ENCODE results near the gene NES. TPM values are rescaled to one million over a fixed set of nuclear protein-coding genes. Genes with fewer than 3 reads are reported as not detected.

The NES gene
- total RNA-seq, 1 experiment from 2014 or later: 56.3 TPM

DNA sequence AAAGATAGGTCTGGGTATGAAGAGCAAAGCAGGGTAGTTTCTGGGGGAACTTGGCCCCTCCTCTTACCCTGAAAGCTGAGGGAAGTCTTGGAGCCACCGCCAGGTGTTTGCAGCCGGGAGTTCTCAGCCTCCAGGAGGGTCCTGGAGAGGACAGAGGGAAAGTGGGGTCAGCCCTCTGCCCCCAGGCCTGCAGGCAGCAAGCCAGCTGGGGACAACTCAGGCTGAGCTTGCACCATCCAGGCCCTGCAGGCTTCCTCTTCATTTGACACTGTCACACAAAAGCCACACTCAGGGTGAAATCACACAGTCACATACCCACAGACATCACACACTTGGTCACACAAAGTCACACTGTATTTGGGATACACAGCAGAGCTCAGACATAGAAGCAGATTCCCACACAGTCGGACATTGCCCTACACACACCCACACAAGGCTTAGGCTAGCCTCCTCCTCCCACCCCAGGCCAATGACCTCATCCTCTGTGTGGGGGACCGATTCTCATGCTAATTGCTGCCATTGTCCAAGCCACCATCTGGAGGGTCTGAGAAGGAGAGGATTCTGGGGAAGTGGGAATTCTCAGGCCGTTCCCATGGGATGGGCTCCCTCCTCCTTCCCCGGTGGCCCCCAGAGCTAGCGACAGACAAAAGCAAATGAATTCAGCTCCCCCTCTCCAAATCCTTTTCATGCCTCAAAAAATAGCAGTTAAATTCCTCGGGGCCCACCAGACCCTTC, 3.7 kb downstream of the NES start:
- BruUV-seq (replicated peaks): no TSS peak
- ATAC-seq (no peak), DNase-seq (ENCODE audit: low read depth, low spot score) (no peak)
- no peak overlapping the region for H3K27ac ChIP-seq (ENCODE audit: low read length)
- H3K4me1 ChIP-seq (ENCODE audit: control insufficient read depth, insufficient read depth, low read length): peaks cover 23% of the 10 kb centered on the region
- ChIA-PET POLR2A (no interaction called here), CTCF (interaction anchor here (1.0 kb wide), 1 partner anchor 16 kb away, joined by 4 read pairs; no protein-coding TSS in a partner anchor)
- TF ChIP-seq, protein P1, sequence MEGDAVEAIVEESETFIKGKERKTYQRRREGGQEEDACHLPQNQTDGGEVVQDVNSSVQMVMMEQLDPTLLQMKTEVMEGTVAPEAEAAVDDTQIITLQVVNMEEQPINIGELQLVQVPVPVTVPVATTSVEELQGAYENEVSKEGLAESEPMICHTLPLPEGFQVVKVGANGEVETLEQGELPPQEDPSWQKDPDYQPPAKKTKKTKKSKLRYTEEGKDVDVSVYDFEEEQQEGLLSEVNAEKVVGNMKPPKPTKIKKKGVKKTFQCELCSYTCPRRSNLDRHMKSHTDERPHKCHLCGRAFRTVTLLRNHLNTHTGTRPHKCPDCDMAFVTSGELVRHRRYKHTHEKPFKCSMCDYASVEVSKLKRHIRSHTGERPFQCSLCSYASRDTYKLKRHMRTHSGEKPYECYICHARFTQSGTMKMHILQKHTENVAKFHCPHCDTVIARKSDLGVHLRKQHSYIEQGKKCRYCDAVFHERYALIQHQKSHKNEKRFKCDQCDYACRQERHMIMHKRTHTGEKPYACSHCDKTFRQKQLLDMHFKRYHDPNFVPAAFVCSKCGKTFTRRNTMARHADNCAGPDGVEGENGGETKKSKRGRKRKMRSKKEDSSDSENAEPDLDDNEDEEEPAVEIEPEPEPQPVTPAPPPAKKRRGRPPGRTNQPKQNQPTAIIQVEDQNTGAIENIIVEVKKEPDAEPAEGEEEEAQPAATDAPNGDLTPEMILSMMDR (IDR thresholded peaks at IDR 0.05): no peak
- TF ChIP-seq SIN3A (IDR thresholded peaks at IDR 0.05; ENCODE audit: borderline replicate concordance, insufficient read depth, low read depth, low read length) (no peak), TCF7L2 (IDR thresholded peaks at IDR 0.05; ENCODE audit: low read depth, low read length) (no peak), POLR2AphosphoS5 (IDR thresholded peaks at IDR 0.05; ENCODE audit: low read depth, low read length) (no peak)
- TF ChIP-seq, protein P2, sequence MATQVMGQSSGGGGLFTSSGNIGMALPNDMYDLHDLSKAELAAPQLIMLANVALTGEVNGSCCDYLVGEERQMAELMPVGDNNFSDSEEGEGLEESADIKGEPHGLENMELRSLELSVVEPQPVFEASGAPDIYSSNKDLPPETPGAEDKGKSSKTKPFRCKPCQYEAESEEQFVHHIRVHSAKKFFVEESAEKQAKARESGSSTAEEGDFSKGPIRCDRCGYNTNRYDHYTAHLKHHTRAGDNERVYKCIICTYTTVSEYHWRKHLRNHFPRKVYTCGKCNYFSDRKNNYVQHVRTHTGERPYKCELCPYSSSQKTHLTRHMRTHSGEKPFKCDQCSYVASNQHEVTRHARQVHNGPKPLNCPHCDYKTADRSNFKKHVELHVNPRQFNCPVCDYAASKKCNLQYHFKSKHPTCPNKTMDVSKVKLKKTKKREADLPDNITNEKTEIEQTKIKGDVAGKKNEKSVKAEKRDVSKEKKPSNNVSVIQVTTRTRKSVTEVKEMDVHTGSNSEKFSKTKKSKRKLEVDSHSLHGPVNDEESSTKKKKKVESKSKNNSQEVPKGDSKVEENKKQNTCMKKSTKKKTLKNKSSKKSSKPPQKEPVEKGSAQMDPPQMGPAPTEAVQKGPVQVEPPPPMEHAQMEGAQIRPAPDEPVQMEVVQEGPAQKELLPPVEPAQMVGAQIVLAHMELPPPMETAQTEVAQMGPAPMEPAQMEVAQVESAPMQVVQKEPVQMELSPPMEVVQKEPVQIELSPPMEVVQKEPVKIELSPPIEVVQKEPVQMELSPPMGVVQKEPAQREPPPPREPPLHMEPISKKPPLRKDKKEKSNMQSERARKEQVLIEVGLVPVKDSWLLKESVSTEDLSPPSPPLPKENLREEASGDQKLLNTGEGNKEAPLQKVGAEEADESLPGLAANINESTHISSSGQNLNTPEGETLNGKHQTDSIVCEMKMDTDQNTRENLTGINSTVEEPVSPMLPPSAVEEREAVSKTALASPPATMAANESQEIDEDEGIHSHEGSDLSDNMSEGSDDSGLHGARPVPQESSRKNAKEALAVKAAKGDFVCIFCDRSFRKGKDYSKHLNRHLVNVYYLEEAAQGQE (IDR thresholded peaks at IDR 0.05; ENCODE audit: insufficient read depth in 1 of 2, low read depth in 2 of 2, low read length in 1 of 2): no peak
- H3K9me3 ChIP-seq (ENCODE audit: control insufficient read depth, insufficient read depth, low read depth, low read length): no peaks in the 10 kb centered on the region
- intact Hi-C loops (cut with micrococcal nuclease; ENCODE audit: unreplicated experiment): no loop called here
- no peaks in the 10 kb centered on the region for H3K27me3 ChIP-seq (ENCODE audit: control insufficient read depth, insufficient read depth, low read length)
- in situ Hi-C loops (cut with HindIII; ENCODE audit: low pct_unique_long_range_greater_than_20kb, low sequenced_read_pairs): no loop called here
- no peaks in the 10 kb centered on the region for H3K36me3 ChIP-seq (ENCODE audit: control insufficient read depth, insufficient read depth, low read length)
- H3K4me3 ChIP-seq (ENCODE audit: low read depth in 2 of 2, low read length in 2 of 2): no peak overlapping the region

DNA sequence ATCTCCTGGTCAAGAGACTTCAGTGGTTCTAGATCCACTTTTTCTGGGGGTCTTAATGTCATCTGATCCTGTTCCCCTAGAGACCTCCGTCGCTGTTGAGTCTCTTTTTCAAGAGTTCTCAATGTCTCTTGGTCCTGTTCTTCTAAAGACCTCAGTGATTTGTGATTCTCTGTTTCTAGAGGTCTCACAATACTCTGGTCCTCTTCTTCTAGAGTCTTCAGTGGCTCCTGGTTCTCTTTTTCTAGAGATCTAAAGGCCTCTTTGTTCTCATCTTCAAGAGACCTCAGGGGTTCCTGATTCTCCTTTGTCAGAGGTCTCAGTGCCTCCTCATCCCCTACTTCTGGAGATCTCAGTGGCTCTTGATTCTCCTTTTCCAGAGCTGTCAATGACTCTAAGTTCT, 5.4 kb downstream of the NES start:
- no TSS peak for BruUV-seq (replicated peaks)
- CTCF ChIA-PET: no interaction called here
- intact Hi-C loops (cut with micrococcal nuclease; ENCODE audit: unreplicated experiment): no loop called here

More for the DNA sequence above, 5.4 kb downstream of the NES start:
- H3K27me3 ChIP-seq (ENCODE audit: control insufficient read depth, insufficient read depth, low read length): no peaks in the 10 kb centered on the region
- POLR2A ChIA-PET: no interaction called here
- H3K9me3 ChIP-seq (ENCODE audit: control insufficient read depth, insufficient read depth, low read depth, low read length): no peaks in the 10 kb centered on the region
- ATAC-seq (no peak), DNase-seq (ENCODE audit: low read depth, low spot score) (no peak)
- TF ChIP-seq, protein P2 (IDR thresholded peaks at IDR 0.05; ENCODE audit: insufficient read depth in 1 of 2, low read depth in 2 of 2, low read length in 1 of 2): no peak
- no peak for TF ChIP-seq SIN3A (IDR thresholded peaks at IDR 0.05; ENCODE audit: borderline replicate concordance, insufficient read depth, low read depth, low read length)
- TF ChIP-seq POLR2AphosphoS5 (IDR thresholded peaks at IDR 0.05; ENCODE audit: low read depth, low read length): no peak
- TF ChIP-seq, protein P1 (IDR thresholded peaks at IDR 0.05): no peak
- no peak for TF ChIP-seq TCF7L2 (IDR thresholded peaks at IDR 0.05; ENCODE audit: low read depth, low read length)
- no peak overlapping the region for H3K27ac ChIP-seq (ENCODE audit: low read length)
- in situ Hi-C loops (cut with HindIII; ENCODE audit: low pct_unique_long_range_greater_than_20kb, low sequenced_read_pairs): no loop called here
- no peaks in the 10 kb centered on the region for H3K36me3 ChIP-seq (ENCODE audit: control insufficient read depth, insufficient read depth, low read length)
- no peak overlapping the region for H3K4me3 ChIP-seq (ENCODE audit: low read depth in 2 of 2, low read length in 2 of 2)
- H3K4me1 ChIP-seq (ENCODE audit: control insufficient read depth, insufficient read depth, low read length): peaks cover 27% of the 10 kb centered on the region
